Omental fat pad (tissue), 4 donors: ENCODE measurements around the gene KCNIP1. TPM values are rescaled to one million over a fixed set of nuclear protein-coding genes. Genes with fewer than 3 reads are reported as not detected.
A peak's percentile ranks its signal among the peaks of the same experiment; 100 is the strongest.

ENCODE experiments used
- ATAC-seq: fragments of 150-250 bp; one replicate; pipeline ENCODE4 v1.9.1; 2016; ENCODE audit warnings: mild to moderate bottlenecking, moderate library complexity; ENCODE audit not compliant: low FRiP score
- DNase-seq: peaks from one replicate; pipeline ENCODE4 v3.0.0-alpha.2; 2019; ENCODE audit warnings: low spot score
- total RNA-seq, 4 donors: library from RNA; depleted of rRNA; stranded (reverse); fragments of >200 nt; gene quantifications; one replicate each; pipeline ENCODE4 v1.1.0, GENCODE V29; 2016
- TF ChIP-seq, protein P1 (sequence below), 3 donors: fragments of 450-650 bp; IDR thresholded peaks; one replicate each; pipeline ENCODE4 v1.5.1; 2016 to 2017; ENCODE audit warnings: antibody characterized with exemption in 3 of 3, mild to moderate bottlenecking in 3 of 3, moderate library complexity in 2 of 3

Gene KCNIP1
- total RNA-seq, 4 donors from 2014 or later = 0.25 TPM; not detected in 3

GRCh38 chr5:170554521-170555267 is 50.9 kb downstream of the KCNIP1 start:
- ATAC-seq (peak; percentile 87), DNase-seq (no peak)
- TF ChIP-seq, protein P1, sequence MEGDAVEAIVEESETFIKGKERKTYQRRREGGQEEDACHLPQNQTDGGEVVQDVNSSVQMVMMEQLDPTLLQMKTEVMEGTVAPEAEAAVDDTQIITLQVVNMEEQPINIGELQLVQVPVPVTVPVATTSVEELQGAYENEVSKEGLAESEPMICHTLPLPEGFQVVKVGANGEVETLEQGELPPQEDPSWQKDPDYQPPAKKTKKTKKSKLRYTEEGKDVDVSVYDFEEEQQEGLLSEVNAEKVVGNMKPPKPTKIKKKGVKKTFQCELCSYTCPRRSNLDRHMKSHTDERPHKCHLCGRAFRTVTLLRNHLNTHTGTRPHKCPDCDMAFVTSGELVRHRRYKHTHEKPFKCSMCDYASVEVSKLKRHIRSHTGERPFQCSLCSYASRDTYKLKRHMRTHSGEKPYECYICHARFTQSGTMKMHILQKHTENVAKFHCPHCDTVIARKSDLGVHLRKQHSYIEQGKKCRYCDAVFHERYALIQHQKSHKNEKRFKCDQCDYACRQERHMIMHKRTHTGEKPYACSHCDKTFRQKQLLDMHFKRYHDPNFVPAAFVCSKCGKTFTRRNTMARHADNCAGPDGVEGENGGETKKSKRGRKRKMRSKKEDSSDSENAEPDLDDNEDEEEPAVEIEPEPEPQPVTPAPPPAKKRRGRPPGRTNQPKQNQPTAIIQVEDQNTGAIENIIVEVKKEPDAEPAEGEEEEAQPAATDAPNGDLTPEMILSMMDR (IDR thresholded peaks at IDR 0.05) = no peak

GRCh38 chr5:170557314-170557713 is 53.5 kb downstream of the KCNIP1 start:
- TF ChIP-seq, protein P1 (IDR thresholded peaks at IDR 0.05) = no peak
- DNase-seq = no peak
- ATAC-seq = no peak

GRCh38 chr5:170559296-170559695 is 55.5 kb downstream of the KCNIP1 start:
- TF ChIP-seq, protein P1 (IDR thresholded peaks at IDR 0.05) = no peak
- ATAC-seq = no peak
- DNase-seq = no peak

- TF ChIP-seq, protein P1 (IDR thresholded peaks at IDR 0.05) = no peak
- no peak for DNase-seq
- ATAC-seq = no peak
These were observed 57.1 kb downstream of the KCNIP1 start for GRCh38 chr5:170560938-170561337.

DNA sequence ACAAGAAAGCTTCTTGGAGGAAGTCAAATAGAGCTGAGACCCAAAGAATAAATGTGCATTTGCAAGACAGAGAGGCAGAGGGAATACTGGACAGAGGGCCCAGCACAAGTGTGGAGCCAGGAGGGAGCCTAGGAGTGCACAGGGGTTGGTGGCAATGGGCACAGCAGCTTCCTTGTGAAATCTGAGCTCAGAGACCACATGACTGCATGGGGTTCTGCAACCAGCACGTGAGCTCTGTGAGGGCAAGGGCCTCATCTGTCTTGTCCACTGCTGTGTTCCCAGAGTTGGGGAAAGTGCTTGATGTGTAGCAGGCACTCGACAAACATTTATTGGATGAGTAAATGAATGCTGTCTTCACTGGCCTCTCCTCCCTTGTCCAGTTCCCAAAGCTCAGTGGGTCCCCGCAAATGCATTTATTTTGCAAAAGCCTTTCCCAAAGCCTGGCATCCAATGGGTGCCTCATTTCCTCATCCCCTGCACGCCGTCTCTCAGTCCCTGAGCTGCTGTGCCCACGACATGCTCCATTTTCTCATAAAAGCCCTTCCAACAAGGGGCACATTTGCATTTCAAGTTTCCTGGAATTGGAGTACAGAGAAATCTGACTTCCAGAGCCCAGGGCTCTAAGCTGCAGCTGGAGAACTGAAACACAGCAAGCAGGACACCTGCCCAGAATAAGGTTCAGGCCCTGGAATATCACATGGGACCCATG is 58.5 kb downstream of the KCNIP1 start:
- TF ChIP-seq, protein P1 (IDR thresholded peaks at IDR 0.05) = no peak
- DNase-seq (no peak), ATAC-seq (no peak)

DNA sequence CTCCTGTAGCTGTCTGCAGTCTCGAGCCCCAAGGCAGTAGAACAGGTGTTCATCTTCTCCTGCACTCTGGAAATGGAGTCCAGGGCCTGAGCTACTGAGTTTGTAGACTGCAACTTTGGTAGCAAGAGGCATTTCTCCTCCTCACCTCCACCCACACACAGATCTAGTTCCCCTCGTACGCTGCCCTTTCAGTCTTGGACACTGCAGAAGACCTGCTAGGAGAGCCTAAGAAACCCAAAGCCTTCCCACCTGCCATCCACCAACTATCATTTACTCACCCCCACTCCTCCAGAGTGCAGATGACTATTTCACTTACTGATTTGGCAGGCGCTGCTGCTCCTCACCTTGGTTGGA is 59.0 kb downstream of the KCNIP1 start:
- TF ChIP-seq, protein P1 (IDR thresholded peaks at IDR 0.05) = no peak
- DNase-seq (no peak), ATAC-seq (no peak)
